Activated CD4-positive, alpha-beta T cell treated with anti-CD3 and anti-CD28 coated beads, Interleukin-2, amount 50 U/mL, for 24 hours (primary cell): ENCODE results near the gene RASGRF1.

Experiments
- DNase-seq, 2 donors: peaks; one replicate each; pipeline ENCODE4 v3.0.0-alpha.2; 2020; ENCODE audit warnings: low read depth in 1 of 2, low spot score in 1 of 2

RASGRF1 gene

DNA sequence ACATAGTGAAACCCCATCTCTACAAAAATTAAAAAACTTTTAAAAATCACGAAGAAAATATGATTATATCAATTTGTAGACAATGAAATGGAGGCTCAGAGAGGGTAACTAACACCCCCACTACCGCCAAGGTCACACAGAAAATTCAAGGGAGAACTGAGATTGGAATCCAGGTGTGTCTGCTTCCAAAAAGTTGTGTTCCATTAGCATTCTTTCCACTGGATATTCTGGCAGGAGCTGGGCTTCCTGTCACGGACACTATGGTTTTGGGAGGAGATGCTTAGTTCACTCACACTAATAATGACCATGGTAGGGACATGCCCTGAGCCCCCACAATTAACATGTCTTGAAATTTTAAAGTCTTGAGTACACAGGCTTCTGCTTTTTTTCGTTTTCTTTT is 174.5 kb downstream of the RASGRF1 start:
- no peak for DNase-seq

GRCh38 chr15:78915341-78916087 is 175.1 kb downstream of the RASGRF1 start:
- DNase-seq: no peak

DNA sequence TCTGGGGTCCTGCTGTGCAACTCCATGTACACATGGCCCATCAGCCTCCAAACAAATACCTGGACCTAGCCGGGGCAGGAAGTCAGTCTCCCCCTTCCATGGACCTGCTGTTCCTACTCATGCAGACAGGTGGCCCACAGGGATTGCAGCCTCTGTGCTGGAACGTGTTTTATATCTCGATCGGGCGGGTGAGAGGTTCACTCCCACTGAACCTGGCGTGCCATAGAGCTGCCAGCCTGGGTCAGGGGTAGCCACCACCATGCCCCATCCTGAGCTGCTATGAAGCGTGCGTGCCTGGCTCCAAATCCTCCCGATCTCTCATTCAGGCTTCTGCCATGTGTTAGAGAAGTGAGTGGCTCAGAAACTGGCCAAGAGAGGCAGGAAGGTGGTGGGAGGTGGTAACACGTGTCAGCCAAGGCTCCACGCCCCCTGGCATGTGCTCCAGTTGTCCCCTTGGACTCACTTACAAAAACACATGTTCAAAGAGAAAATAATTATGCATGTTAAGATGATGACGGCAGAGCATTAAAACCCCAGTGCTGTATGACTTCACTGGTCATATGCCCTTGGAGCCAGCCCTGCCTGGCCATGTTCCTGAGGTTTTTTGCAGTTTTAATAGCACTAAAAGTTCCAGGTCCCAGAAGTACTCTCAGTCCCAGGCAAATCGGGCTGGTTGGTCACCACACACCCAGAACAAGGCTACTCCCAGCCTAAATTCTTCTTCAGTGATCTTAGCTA is 176.4 kb downstream of the RASGRF1 start:
- DNase-seq: no peak

- no peak for DNase-seq
These were observed 177.6 kb downstream of the RASGRF1 start for GRCh38 chr15:78913012-78913411.

GRCh38 chr15:78912316-78912715 is 178.3 kb downstream of the RASGRF1 start:
- DNase-seq: no peak

GRCh38 chr15:78910271-78910670 is 180.3 kb downstream of the RASGRF1 start:
- DNase-seq: no peak
